Measurements from ENCODE around the gene HIF3A. TPM values are rescaled to one million over a fixed set of nuclear protein-coding genes. Genes with fewer than 3 reads are reported as not detected.

The HIF3A gene
- total RNA-seq, 1 experiment from 2014 or later: 31.9 TPM

GRCh38 chr19:46289724-46290619 is 6.9 kb upstream of the HIF3A start:
- H4K20me1 ChIP-seq (ENCODE audit: control insufficient read depth, insufficient read depth, insufficient read length): no peaks in the 10 kb centered on the region
- H3K4me2 ChIP-seq (ENCODE audit: insufficient read depth, insufficient read length, low read length): no peak overlapping the region
- no peak overlapping the region for H2BK20ac ChIP-seq (ENCODE audit: low read depth, low read length, poor library complexity, severe bottlenecking)
- H3K18ac ChIP-seq (ENCODE audit: insufficient read length, low read depth, low read length): peak overlapping the region; percentile 24
- H3K36me3 Mint-ChIP-seq (ENCODE audit: insufficient read depth in 1 of 3, low read depth in 3 of 3): no peaks in the 10 kb centered on the region
- H4K5ac ChIP-seq (ENCODE audit: insufficient read length, low read depth, low read length): no peak overlapping the region
- no peak overlapping the region for H2AFZ ChIP-seq (ENCODE audit: low read length)
- no peak overlapping the region for H2AK5ac ChIP-seq (ENCODE audit: insufficient read length, low read length)
- no peak overlapping the region for H3K9ac ChIP-seq (ENCODE audit: extremely low read depth, insufficient read length, low read length)
- WGBS (ENCODE audit: extremely low coverage, insufficient read length, low lambda C conversion rate): no CpG with 5 or more reads among the region's 4 CpGs
- H2BK12ac ChIP-seq (ENCODE audit: insufficient read length, low read depth, low read length): no peak overlapping the region
- H4K8ac ChIP-seq (replicated peaks; ENCODE audit: insufficient read length, low read depth, low read length): no peak overlapping the region
- no peak for TF ChIP-seq CTCF (conservative IDR thresholded peaks at IDR 0.05)
- no peak overlapping the region for H3T11ph ChIP-seq (ENCODE audit: low read length)
- H2BK5ac ChIP-seq (ENCODE audit: insufficient read length, low read length): no peak overlapping the region
- H4K91ac ChIP-seq (ENCODE audit: insufficient read length, low read depth, low read length): no peak overlapping the region
- H3K79me1 ChIP-seq (ENCODE audit: insufficient read depth, low read depth, low read length, poor library complexity, severe bottlenecking): no peaks in the 10 kb centered on the region
- no peaks in the 10 kb centered on the region for H3K9me3 ChIP-seq (ENCODE audit: control insufficient read depth, low read depth, low read length)
- H3K4me1 ChIP-seq (ENCODE audit: insufficient read depth, low read length): no peaks in the 10 kb centered on the region
- no peak overlapping the region for H3K56ac ChIP-seq (ENCODE audit: insufficient read length, low read depth, low read length)
- H2BK15ac ChIP-seq (ENCODE audit: low read depth, low read length): no peak overlapping the region
- no peak overlapping the region for H3K4me3 Mint-ChIP-seq
- no peak overlapping the region for H2BK120ac ChIP-seq (ENCODE audit: low read depth, low read length, poor library complexity, severe bottlenecking)
- H3K4ac ChIP-seq (ENCODE audit: low read depth, low read length): no peak overlapping the region
- no peak overlapping the region for H3K23ac ChIP-seq (ENCODE audit: insufficient read length, low read depth, low read length)
- H3K14ac ChIP-seq (ENCODE audit: insufficient read depth, low read length): no peak overlapping the region
- H3K27me3 ChIP-seq (ENCODE audit: insufficient read depth, low read length): no peaks in the 10 kb centered on the region
- H3K27ac Mint-ChIP-seq: no peak overlapping the region
- H3K27me3 Mint-ChIP-seq (ENCODE audit: low read depth): peaks cover 16% of the 10 kb centered on the region
- H3K23me2 ChIP-seq (ENCODE audit: insufficient read length, low read depth, low read length, poor library complexity, severe bottlenecking): no peaks in the 10 kb centered on the region
- DNase-seq: no peak
- H3K4me1 Mint-ChIP-seq: peaks cover 0 to 2% of the 10 kb centered on the region in 2 experiments; a peak in 1 of 4 replicates
- no peak overlapping the region for H3K27ac ChIP-seq (ENCODE audit: insufficient read length, low read depth, low read length)
- peaks cover 0 to 3% of the 10 kb centered on the region in 2 experiments; a peak in 1 of 5 replicates for H3K9me3 Mint-ChIP-seq
- H3K79me2 ChIP-seq (ENCODE audit: insufficient read depth, low read length): no peaks in the 10 kb centered on the region

Measured in H9 (cell line).